Lung (tissue), 16 donors: ENCODE measurements around the gene SLC24A1. TPM values are rescaled to one million over a fixed set of nuclear protein-coding genes. Genes with fewer than 3 reads are reported as not detected.

Experiments used
- ATAC-seq: fragments of 200-7000 bp; cut with Tn5 transposase; one replicate; pipeline ENCODE4 v1.9.1; 2020; ENCODE audit warnings: moderate number of reproducible peaks; ENCODE audit not compliant: insufficient read depth, low FRiP score
- DNase-seq, 3 donors: peaks; one replicate each; pipeline ENCODE4 v3.0.0-alpha.2; 2013 to 2017
- H3K27ac ChIP-seq, 2 donors: one replicate each; pipeline ENCODE4 v1.5.1; 2013; ENCODE audit warnings: mild to moderate bottlenecking in 2 of 2, moderate library complexity in 2 of 2, control low read depth in 1 of 2, inconsistent platforms in 1 of 2, low read depth in 1 of 2, low read length in 1 of 2
- H3K27me3 ChIP-seq, 3 donors: one replicate each; pipeline ENCODE4 v1.5.1; 2013; ENCODE audit warnings: low read length in 2 of 3; ENCODE audit not compliant: control insufficient read depth in 3 of 3, insufficient read depth in 3 of 3
- H3K36me3 ChIP-seq, 4 donors: one replicate each; pipeline ENCODE4 v1.5.1; 2013; ENCODE audit warnings: low read length in 4 of 4, mild to moderate bottlenecking in 1 of 4, moderate library complexity in 1 of 4; ENCODE audit not compliant: control insufficient read depth in 4 of 4, insufficient read depth in 4 of 4
- H3K4me1 ChIP-seq, 5 donors: one replicate each; pipeline ENCODE4 v1.5.1; 2013; ENCODE audit warnings: low read length in 5 of 5, mild to moderate bottlenecking in 2 of 5, moderate library complexity in 1 of 5; ENCODE audit not compliant: control insufficient read depth in 5 of 5, insufficient read depth in 5 of 5
- H3K4me3 ChIP-seq: one replicate; pipeline ENCODE4 v1.5.1; 2013; ENCODE audit warnings: mild to moderate bottlenecking, control low read depth, moderate library complexity
- H3K9ac ChIP-seq, 2 donors: one replicate each; pipeline ENCODE4 v1.5.1; 2013; ENCODE audit warnings: low read length in 2 of 2, control low read depth in 1 of 2; ENCODE audit not compliant: insufficient read depth in 1 of 2
- H3K9me3 ChIP-seq, 4 donors: one replicate each; pipeline ENCODE4 v1.5.1; 2013; ENCODE audit warnings: low read length in 3 of 4, mild to moderate bottlenecking in 1 of 4, moderate library complexity in 1 of 4; ENCODE audit not compliant: control insufficient read depth in 4 of 4, insufficient read depth in 3 of 4
- CTCF ChIP-seq: IDR thresholded peaks from 2 replicates; pipeline ENCODE4 v1.5.1; 2012; ENCODE audit warnings: mild to moderate bottlenecking; ENCODE audit errors: control extremely low read depth, extremely low read depth
- WGBS, 2 donors: extraction: QIAGEN DNeasy Blood & Tissue Kit; methylation state at CpG; one replicate each; pipeline ENCODE4 v1.1.7; 2013; 5-methylcytosine and 5-hydroxymethylcytosine counted together
- long read RNA-seq, 5 donors: transcript quantifications; one replicate each; lab custom pipeline, GENCODE V29; 2026
- polyA plus RNA-seq, 2 donors: library from polyadenylated mRNA; stranded (reverse); fragments of 200-250 nt; gene quantifications; one replicate each; pipeline ENCODE4 v1.2.1, GENCODE V29; 2013
- total RNA-seq, 2 donors: library from RNA; depleted of rRNA in 1 of 2; stranded (reverse); fragments of >200 nt in 1 of 2; gene quantifications; one replicate each; pipeline ENCODE4 v1.2.1, GENCODE V29; 2014 to 2021
- donor health status: control.
- donor health status: control.
- donor health status: Bipolar disorder and iron deficiency.
- donor health status: healthy.
- donor health status: DM: yes; HTN: yes; CAD: no.

Gene SLC24A1
- total RNA-seq (10 to 100 TPM; 11.1 to 12.6 TPM), polyA plus RNA-seq (1 to 10 TPM; 4.0 to 4.4 TPM)
- long read RNA-seq, donor 1, partial matches to known transcripts, result 5 of 5 reads
- long read RNA-seq, donor 1, other reads (novel, unspliced or antisense), result 0 of 5 reads
- long read RNA-seq, donor 2, result 0 reads
- long read RNA-seq, donor 3, result 0 reads
- long read RNA-seq, donor 4, partial matches to known transcripts, result 0 of 1 reads
- long read RNA-seq, donor 4, other reads (novel, unspliced or antisense), result 0 of 1 reads
- long read RNA-seq, donor 5, partial matches to known transcripts, result 25 of 25 reads
- long read RNA-seq, donor 5, other reads (novel, unspliced or antisense), result 0 of 25 reads

GRCh38 chr15:65621638-65622037 lies at the start of gene SLC24A1:
TSS of gene SLC24A1 (plus strand) at chr15:65621938. CDS start at chr15:65624081, 2,143 bp downstream.
- Histone ChIP-seq H3K4me3 (no peak within 1 kb of the TSS), H3K27me3 (no peaks in the 10 kb centered on the region), H3K9ac (no peak within 1 kb of the TSS), H3K4me1 (peaks cover 0 to 25% (median 7%) of the 10 kb centered on the region in 5 donors), H3K27ac (no peak within 1 kb of the TSS), H3K36me3 (peaks cover 0 to 17% (median 3%) of the 10 kb centered on the region in 4 donors), H3K9me3 (no peaks in the 10 kb centered on the region)
- ATAC-seq (no peak), DNase-seq (no peak)
- WGBS, 2 donors, result 93 to 96% methylated on average over 6 of the region's 6 CpGs
- no peak for TF ChIP-seq CTCF

- no peak overlapping the region for H3K9ac ChIP-seq
- no peak overlapping the region for H3K27ac ChIP-seq
- H3K4me3 ChIP-seq, result no peak overlapping the region
- no peaks in the 10 kb centered on the region for H3K27me3 ChIP-seq
- H3K4me1 ChIP-seq, result peaks cover 0 to 3% (median 0%) of the 10 kb centered on the region in 5 donors
- ATAC-seq (no peak), DNase-seq (no peak)
- WGBS, 2 donors, result 89 to 93% methylated on average over 2 of the region's 2 CpGs
- no peak for TF ChIP-seq CTCF
- H3K36me3 ChIP-seq, result peaks cover 14 to 40% (median 25%) of the 10 kb centered on the region in 4 donors
- no peaks in the 10 kb centered on the region for H3K9me3 ChIP-seq
Observed at GRCh38 chr15:65571971-65572370, 49.8 kb upstream of the SLC24A1 start.

GRCh38 chr15:65576664-65577063 lies 45.1 kb upstream of the SLC24A1 start:
- WGBS, 2 donors, result 85 to 94% methylated on average over 1 of the region's 1 CpG
- no peak overlapping the region for H3K4me3 ChIP-seq
- DNase-seq (no peak), ATAC-seq (no peak)
- peaks cover 0 to 6% (median 2%) of the 10 kb centered on the region in 5 donors for H3K4me1 ChIP-seq
- peaks cover 25 to 40% (median 29%) of the 10 kb centered on the region in 4 donors for H3K36me3 ChIP-seq
- H3K27me3 ChIP-seq, result no peaks in the 10 kb centered on the region
- H3K9ac ChIP-seq, result no peak overlapping the region
- H3K27ac ChIP-seq, result no peak overlapping the region
- H3K9me3 ChIP-seq, result peaks cover 0 to 2% (median 0%) of the 10 kb centered on the region in 4 donors
- no peak for TF ChIP-seq CTCF
